Lung (tissue), 12 donors: ENCODE data around the gene CDKAL1. TPM values are rescaled to one million over a fixed set of nuclear protein-coding genes. Genes with fewer than 3 reads are reported as not detected.

Experiments used
- ATAC-seq: fragments of 200-7000 bp; cut with Tn5 transposase; one replicate; pipeline ENCODE4 v1.9.1; 2020; ENCODE audit warnings: moderate number of reproducible peaks; ENCODE audit not compliant: insufficient read depth, low FRiP score
- DNase-seq, 3 donors: peaks; one replicate each; pipeline ENCODE4 v3.0.0-alpha.2; 2013 to 2017
- H3K27ac ChIP-seq, 2 donors: one replicate each; pipeline ENCODE4 v1.5.1; 2013; ENCODE audit warnings: mild to moderate bottlenecking in 2 of 2, moderate library complexity in 2 of 2, control low read depth in 1 of 2, inconsistent platforms in 1 of 2, low read depth in 1 of 2, low read length in 1 of 2
- H3K27me3 ChIP-seq, 3 donors: one replicate each; pipeline ENCODE4 v1.5.1; 2013; ENCODE audit warnings: low read length in 2 of 3; ENCODE audit not compliant: control insufficient read depth in 3 of 3, insufficient read depth in 3 of 3
- H3K36me3 ChIP-seq, 4 donors: one replicate each; pipeline ENCODE4 v1.5.1; 2013; ENCODE audit warnings: low read length in 4 of 4, mild to moderate bottlenecking in 1 of 4, moderate library complexity in 1 of 4; ENCODE audit not compliant: control insufficient read depth in 4 of 4, insufficient read depth in 4 of 4
- H3K4me1 ChIP-seq, 5 donors: one replicate each; pipeline ENCODE4 v1.5.1; 2013; ENCODE audit warnings: low read length in 5 of 5, mild to moderate bottlenecking in 2 of 5, moderate library complexity in 1 of 5; ENCODE audit not compliant: control insufficient read depth in 5 of 5, insufficient read depth in 5 of 5
- H3K4me3 ChIP-seq: one replicate; pipeline ENCODE4 v1.5.1; 2013; ENCODE audit warnings: mild to moderate bottlenecking, control low read depth, moderate library complexity
- H3K9ac ChIP-seq, 2 donors: one replicate each; pipeline ENCODE4 v1.5.1; 2013; ENCODE audit warnings: low read length in 2 of 2, control low read depth in 1 of 2; ENCODE audit not compliant: insufficient read depth in 1 of 2
- H3K9me3 ChIP-seq, 4 donors: one replicate each; pipeline ENCODE4 v1.5.1; 2013; ENCODE audit warnings: low read length in 3 of 4, mild to moderate bottlenecking in 1 of 4, moderate library complexity in 1 of 4; ENCODE audit not compliant: control insufficient read depth in 4 of 4, insufficient read depth in 3 of 4
- CTCF ChIP-seq: IDR thresholded peaks from 2 replicates; pipeline ENCODE4 v1.5.1; 2012; ENCODE audit warnings: mild to moderate bottlenecking; ENCODE audit errors: control extremely low read depth, extremely low read depth
- WGBS, 2 donors: extraction: QIAGEN DNeasy Blood & Tissue Kit; methylation state at CpG; one replicate each; pipeline ENCODE4 v1.1.7; 2013; 5-methylcytosine and 5-hydroxymethylcytosine counted together
- polyA plus RNA-seq, 2 donors: library from polyadenylated mRNA; stranded (reverse); fragments of 200-250 nt; gene quantifications; one replicate each; pipeline ENCODE4 v1.2.1, GENCODE V29; 2013
- total RNA-seq, 2 donors: library from RNA; depleted of rRNA in 1 of 2; stranded (reverse); fragments of >200 nt in 1 of 2; gene quantifications; one replicate each; pipeline ENCODE4 v1.2.1, GENCODE V29; 2014 to 2021
- donor health status: control.
- donor health status: control.
- donor health status: Bipolar disorder and iron deficiency.
- donor health status: healthy.
- donor health status: DM: yes; HTN: yes; CAD: no.

CDKAL1 gene
- total and polyA plus RNA-seq, 4 donors = 4.0 to 39.0 (median 10.0) TPM

GRCh38 chr6:20684474-20684873 is 150.2 kb downstream of the CDKAL1 start:
- ATAC-seq = no peak
- no peak for TF ChIP-seq CTCF
- 93 to 96% methylated on average over 3 of the region's 3 CpGs for WGBS, 2 donors

GRCh38 chr6:20686142-20686541 is 151.9 kb downstream of the CDKAL1 start:
- 98 to 99% methylated on average over 6 of the region's 6 CpGs for WGBS, 2 donors
- peaks cover 0 to 2% (median 1%) of the 10 kb centered on the region in 4 donors for H3K9me3 ChIP-seq
- H3K27ac ChIP-seq = no peak overlapping the region
- TF ChIP-seq CTCF = no peak
- H3K4me1 ChIP-seq = peaks cover 0 to 8% (median 0%) of the 10 kb centered on the region in 5 donors
- no peaks in the 10 kb centered on the region for H3K36me3 ChIP-seq
- no peak overlapping the region for H3K9ac ChIP-seq
- no peak for ATAC-seq
- no peaks in the 10 kb centered on the region for H3K27me3 ChIP-seq
- DNase-seq = no peak
- no peak overlapping the region for H3K4me3 ChIP-seq

More at GRCh38 chr6:20684474-20684873, 150.2 kb downstream of the CDKAL1 start:
- H3K27me3 ChIP-seq = no peaks in the 10 kb centered on the region
- H3K36me3 ChIP-seq = no peaks in the 10 kb centered on the region
- H3K9me3 ChIP-seq = peaks cover 0 to 2% (median 1%) of the 10 kb centered on the region in 4 donors
- H3K4me1 ChIP-seq = peaks cover 0 to 10% (median 2%) of the 10 kb centered on the region in 5 donors
- DNase-seq = no peak
- no peak overlapping the region for H3K4me3 ChIP-seq
- H3K27ac ChIP-seq = no peak overlapping the region
- H3K9ac ChIP-seq = no peak overlapping the region

GRCh38 chr6:20687494-20687893 is 153.2 kb downstream of the CDKAL1 start:
- 94 to 100% methylated on average over 2 of the region's 2 CpGs for WGBS, 2 donors
- H3K9me3 ChIP-seq = peaks cover 0 to 2% (median 1%) of the 10 kb centered on the region in 4 donors
- no peak overlapping the region for H3K9ac ChIP-seq
- no peaks in the 10 kb centered on the region for H3K27me3 ChIP-seq
- no peak for TF ChIP-seq CTCF
- no peak for DNase-seq
- no peak overlapping the region for H3K4me3 ChIP-seq
- H3K27ac ChIP-seq = no peak overlapping the region
- peaks cover 0 to 8% (median 0%) of the 10 kb centered on the region in 5 donors for H3K4me1 ChIP-seq
- ATAC-seq = no peak
- H3K36me3 ChIP-seq = no peaks in the 10 kb centered on the region
